Choroid plexus epithelial cell (primary cell): ENCODE measurements around the gene PANX3.
A peak's percentile ranks its signal among the peaks of the same experiment; 100 is the strongest.
"Not testable (repeated sequence)": the region's sequence is repeated elsewhere in the genome, so short reads cannot be mapped to it uniquely, and the experiment has no call there.

ENCODE experiments used
- DNase-seq: peaks from one replicate; pipeline ENCODE4 v3.0.0-alpha.2; 2010; ENCODE audit warnings: low read depth
- H3K4me3 ChIP-seq: 2 replicates; pipeline ENCODE4 v1.5.1; 2011; ENCODE audit warnings: low read depth, mild to moderate bottlenecking, control low read depth, low read length, moderate library complexity
- CTCF ChIP-seq: conservative IDR thresholded peaks from 2 replicates; pipeline ENCODE4 v1.5.1; 2011; ENCODE audit warnings: low read depth, mild to moderate bottlenecking, control low read depth, inconsistent platforms, low read length, moderate library complexity

Gene PANX3

DNA sequence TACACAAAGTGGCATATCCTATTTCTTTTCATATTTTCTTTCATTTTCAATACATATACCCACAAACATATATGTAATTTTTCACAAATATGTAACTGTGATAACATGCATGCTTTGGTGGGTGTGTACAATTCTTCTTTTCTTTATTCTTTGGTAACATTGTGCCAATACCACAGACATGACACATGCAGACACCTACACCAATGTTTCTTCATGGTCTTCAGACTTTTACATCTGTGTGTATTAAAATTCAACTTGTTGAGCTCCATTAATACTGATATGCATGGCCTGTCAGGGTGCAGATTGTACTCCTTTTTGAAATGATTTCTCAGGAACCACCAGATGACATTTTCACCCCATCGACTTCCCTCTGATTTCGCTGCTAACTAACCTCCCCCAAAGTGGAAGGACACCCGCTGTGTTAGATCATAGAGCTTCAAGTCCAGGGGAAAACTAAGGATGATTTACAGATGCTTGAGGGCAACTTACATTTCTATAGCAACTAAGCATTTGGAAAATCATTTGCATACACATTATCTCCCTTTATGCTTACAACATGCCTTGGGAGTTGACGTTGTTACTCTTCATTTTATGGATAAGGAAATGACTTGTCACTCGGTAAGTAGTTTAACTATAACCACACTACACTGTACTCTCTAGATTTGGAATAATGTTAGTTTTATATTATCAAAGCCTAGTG lies 10.5 kb upstream of the PANX3 start:
- no peak for TF ChIP-seq CTCF
- DNase-seq: no peak
- H3K4me3 ChIP-seq: no peak overlapping the region

GRCh38 chr11:124602193-124602592 lies 9.0 kb upstream of the PANX3 start:
- no peak overlapping the region for H3K4me3 ChIP-seq
- DNase-seq: peak; percentile 29
- TF ChIP-seq CTCF: no peak

- not testable (repeated sequence) for H3K4me3 ChIP-seq, DNase-seq
Observed at GRCh38 chr11:124602723-124603122, 8.5 kb upstream of the PANX3 start.

- no peak for TF ChIP-seq CTCF
- no peak for DNase-seq
Observed at GRCh38 chr11:124605719-124606118, 5.5 kb upstream of the PANX3 start.

GRCh38 chr11:124608147-124608546 lies 3.1 kb upstream of the PANX3 start:
- TF ChIP-seq CTCF: no peak
- DNase-seq: no peak
- H3K4me3 ChIP-seq: no peak overlapping the region

More at GRCh38 chr11:124605719-124606118, 5.5 kb upstream of the PANX3 start:
- no peak overlapping the region for H3K4me3 ChIP-seq

DNA sequence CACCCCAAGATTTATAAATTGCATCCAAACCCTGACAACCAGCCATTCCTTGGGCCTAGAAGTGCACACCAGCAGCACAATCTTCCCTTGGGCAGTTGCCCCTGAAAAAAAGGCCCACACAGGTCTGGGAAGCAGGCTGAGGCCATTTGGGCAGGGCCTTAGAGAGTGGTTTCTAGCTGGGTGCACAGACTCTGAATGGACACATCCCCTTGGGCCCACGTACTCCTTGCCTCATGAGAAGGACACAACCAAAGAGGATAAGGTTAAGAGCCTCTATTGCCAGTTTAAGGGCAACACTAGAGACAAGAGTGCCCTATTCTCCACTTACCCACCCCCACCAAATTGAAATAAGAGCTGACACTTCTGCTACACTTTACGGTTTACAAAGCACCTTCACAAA lies 933 bp upstream of the PANX3 start:
- no peak for DNase-seq
- H3K4me3 ChIP-seq: no peak overlapping the region
- TF ChIP-seq CTCF: no peak

GRCh38 chr11:124612045-124612444 lies 817 bp downstream of the PANX3 start:
- no peak overlapping the region for H3K4me3 ChIP-seq
- no peak for DNase-seq
- no peak for TF ChIP-seq CTCF
